ENCODE measurements around the gene IP6K3. TPM values are rescaled to one million over a fixed set of nuclear protein-coding genes. Genes with fewer than 3 reads are reported as not detected.

The IP6K3 gene
- total RNA-seq, 4 donors from 2014 or later = 0.51 to 0.83 TPM; not detected in 2

- Histone ChIP-seq H3K4me1 (peaks cover 80% of the 10 kb centered on the region), H3K4me3 (no peak overlapping the region), H3K27me3 (no peaks in the 10 kb centered on the region), H3K36me3 (peaks cover 67% of the 10 kb centered on the region), H3K9me3 (no peaks in the 10 kb centered on the region), H3K27ac (peak overlapping the region; percentile 55)
- WGBS = 74% methylated on average over 8 of the region's 10 CpGs
- DNase-seq (ENCODE audit: low spot score in 2 of 2) = no peak
- TF ChIP-seq POLR2A (IDR thresholded peaks at IDR 0.05) = no peak
- TF ChIP-seq POLR2AphosphoS5 (IDR thresholded peaks at IDR 0.05) = no peak
- no peak for TF ChIP-seq EP300 (IDR thresholded peaks at IDR 0.05)
These were observed 50.6 kb downstream of the IP6K3 start for GRCh38 chr6:33696076-33696475.

- Histone ChIP-seq H3K4me3 (no peak overlapping the region), H3K27me3 (no peaks in the 10 kb centered on the region), H3K36me3 (peaks cover 73% of the 10 kb centered on the region), H3K9me3 (no peaks in the 10 kb centered on the region), H3K4me1 (peaks cover 80% of the 10 kb centered on the region), H3K27ac (peak overlapping the region; percentile 55)
- peak in 1 of 2 donors; percentile 61 for DNase-seq (ENCODE audit: low spot score in 2 of 2)
- TF ChIP-seq EP300 (IDR thresholded peaks at IDR 0.05) (no peak), CTCF (IDR thresholded peaks at IDR 0.05) (no peak), POLR2A (IDR thresholded peaks at IDR 0.05) (no peak), POLR2AphosphoS5 (IDR thresholded peaks at IDR 0.05) (no peak)
- WGBS = 21% methylated on average over 3 of the region's 16 CpGs
These were observed 51.2 kb downstream of the IP6K3 start for GRCh38 chr6:33695451-33695887.

GRCh38 chr6:33694977-33695376, 51.7 kb downstream of the IP6K3 start:
- no peak overlapping the region for H3K4me3 ChIP-seq
- TF ChIP-seq POLR2A (IDR thresholded peaks at IDR 0.05) (no peak), CTCF (IDR thresholded peaks at IDR 0.05) (no peak), EP300 (IDR thresholded peaks at IDR 0.05) (no peak), POLR2AphosphoS5 (IDR thresholded peaks at IDR 0.05) (no peak)
- H3K36me3 ChIP-seq = peaks cover 78% of the 10 kb centered on the region
- H3K9me3 ChIP-seq = no peaks in the 10 kb centered on the region
- no peak for DNase-seq (ENCODE audit: low spot score in 2 of 2)
- no peaks in the 10 kb centered on the region for H3K27me3 ChIP-seq
- H3K4me1 ChIP-seq = peaks cover 75% of the 10 kb centered on the region
- WGBS = 70% methylated on average over 4 of the region's 5 CpGs
- peak overlapping the region; percentile 55 for H3K27ac ChIP-seq

- Histone ChIP-seq H3K36me3 (peaks cover 83% of the 10 kb centered on the region), H3K4me1 (peaks cover 70% of the 10 kb centered on the region)
- 37% methylated on average over 19 of the region's 19 CpGs for WGBS
These were observed 52.2 kb downstream of the IP6K3 start for GRCh38 chr6:33694401-33694931.

GRCh38 chr6:33693186-33694105, 53.3 kb downstream of the IP6K3 start:
- 76% methylated on average over 24 of the region's 28 CpGs for WGBS
- no peaks in the 10 kb centered on the region for H3K27me3 ChIP-seq
- H3K36me3 ChIP-seq = peaks cover 92% of the 10 kb centered on the region
- TF ChIP-seq POLR2AphosphoS5 (IDR thresholded peaks at IDR 0.05) (no peak), POLR2A (IDR thresholded peaks at IDR 0.05) (no peak), CTCF (IDR thresholded peaks at IDR 0.05) (no peak), EP300 (IDR thresholded peaks at IDR 0.05) (no peak)
- no peak overlapping the region for H3K4me3 ChIP-seq
- H3K27ac ChIP-seq = peak overlapping the region; percentile 55
- DNase-seq (ENCODE audit: low spot score in 2 of 2) = peak in 1 of 2 donors; percentile 48
- H3K9me3 ChIP-seq = no peaks in the 10 kb centered on the region
- peaks cover 60% of the 10 kb centered on the region for H3K4me1 ChIP-seq

More at GRCh38 chr6:33694401-33694931, 52.2 kb downstream of the IP6K3 start:
- Histone ChIP-seq H3K27ac (peak overlapping the region; percentile 55), H3K27me3 (no peaks in the 10 kb centered on the region), H3K4me3 (no peak overlapping the region), H3K9me3 (no peaks in the 10 kb centered on the region)
- no peak for TF ChIP-seq EP300 (IDR thresholded peaks at IDR 0.05)
- TF ChIP-seq CTCF (IDR thresholded peaks at IDR 0.05) = no peak
- no peak for TF ChIP-seq POLR2A (IDR thresholded peaks at IDR 0.05)
- TF ChIP-seq POLR2AphosphoS5 (IDR thresholded peaks at IDR 0.05) = no peak
- DNase-seq (ENCODE audit: low spot score in 2 of 2) = peak in 1 of 2 donors; percentile 71
